GM19043 (cell line): ENCODE measurements around the gene KRTAP1-5.
"Not testable (repeated sequence)": the region's sequence is repeated elsewhere in the genome, so short reads cannot be mapped to it uniquely, and the experiment has no call there.

ENCODE experiments used
- ATAC-seq: cut with Tn5 transposase; IDR thresholded peaks from one replicate; pipeline ENCODE4 v1.9.1; 2021; ENCODE audit warnings: low read depth; ENCODE audit not compliant: unreplicated experiment

The KRTAP1-5 gene

DNA sequence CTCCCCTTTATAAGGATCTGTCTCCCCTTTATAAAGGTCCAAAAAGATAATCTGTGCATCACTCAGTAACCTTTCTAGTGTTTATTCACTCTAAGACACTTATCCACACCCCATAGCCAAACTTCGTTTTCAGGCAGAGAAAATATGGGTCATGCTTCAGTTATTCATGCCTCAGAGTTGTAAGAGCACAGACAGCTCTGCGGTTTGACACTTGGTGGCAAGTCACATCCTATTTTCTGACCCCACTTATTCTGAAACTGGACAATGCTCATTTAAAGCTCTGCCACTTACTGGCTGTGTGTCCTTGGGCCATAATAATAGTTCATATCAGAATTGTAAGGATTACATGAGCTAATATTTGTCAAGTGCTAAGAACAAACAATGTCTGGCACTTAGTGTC lies 22.1 kb upstream of the KRTAP1-5 start:
- no peak for ATAC-seq

DNA sequence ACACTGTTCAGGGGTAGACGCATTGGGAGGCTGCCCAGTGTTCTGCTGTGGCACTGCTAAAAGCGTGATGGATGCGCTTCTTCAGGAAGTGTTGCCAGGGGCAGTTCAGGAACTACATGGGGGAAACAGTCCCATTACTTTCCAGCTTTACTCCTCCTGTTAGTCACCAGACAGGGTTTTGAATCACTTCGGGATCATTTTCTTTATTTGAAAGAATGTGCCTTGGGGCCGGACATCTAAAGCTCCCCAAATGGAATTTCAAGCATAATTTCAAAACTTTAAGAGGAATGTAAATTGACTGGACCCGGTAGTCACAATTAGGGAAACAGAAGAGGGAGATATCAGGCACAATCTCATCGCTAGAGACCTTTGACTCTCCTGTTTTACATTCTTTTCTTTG lies 21.4 kb upstream of the KRTAP1-5 start:
- ATAC-seq = no peak

DNA sequence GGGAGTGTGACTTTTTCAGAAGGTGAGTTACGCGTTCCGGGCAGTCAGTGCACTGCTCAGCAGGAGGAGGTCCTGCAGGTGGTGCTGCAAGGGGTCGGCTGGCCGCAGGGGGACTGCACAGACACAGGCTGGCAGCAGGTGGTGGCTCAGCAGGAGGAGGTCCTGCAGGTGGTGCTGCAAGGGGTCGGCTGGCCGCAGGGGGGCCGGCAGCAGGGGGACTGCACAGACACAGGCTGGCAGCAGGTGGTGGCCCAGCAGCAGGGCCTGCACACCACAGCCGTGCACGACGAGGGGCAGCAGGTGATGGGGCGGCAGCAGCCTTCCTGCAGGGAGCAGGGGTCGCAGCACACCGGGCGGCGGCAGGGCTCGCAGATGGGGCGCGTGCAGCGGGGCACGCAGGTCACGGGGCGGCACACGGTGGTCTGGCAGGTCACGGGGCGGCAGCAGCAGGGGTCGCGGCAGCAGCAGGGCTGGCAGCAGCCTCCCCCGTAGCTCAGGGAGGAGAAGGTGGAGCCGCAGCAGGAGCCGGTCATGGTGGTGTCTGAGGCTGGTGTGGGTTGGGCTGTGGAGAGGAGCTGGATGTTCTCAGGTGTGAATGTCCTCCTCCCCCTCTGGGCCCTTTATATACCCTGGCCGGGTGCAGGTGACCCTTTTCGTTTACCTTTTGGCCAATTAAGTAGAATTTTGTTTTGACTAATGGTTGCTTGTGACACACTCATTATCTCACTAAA lies 19.9 kb upstream of the KRTAP1-5 start, which contains the start of gene KRTAP2-1:
Gene KRTAP2-1, minus strand, starts transcription at position 582 of the 731 bp plus-strand sequence. Its CDS starts 49 bp downstream, at position 533.
- ATAC-seq = not testable (repeated sequence)

DNA sequence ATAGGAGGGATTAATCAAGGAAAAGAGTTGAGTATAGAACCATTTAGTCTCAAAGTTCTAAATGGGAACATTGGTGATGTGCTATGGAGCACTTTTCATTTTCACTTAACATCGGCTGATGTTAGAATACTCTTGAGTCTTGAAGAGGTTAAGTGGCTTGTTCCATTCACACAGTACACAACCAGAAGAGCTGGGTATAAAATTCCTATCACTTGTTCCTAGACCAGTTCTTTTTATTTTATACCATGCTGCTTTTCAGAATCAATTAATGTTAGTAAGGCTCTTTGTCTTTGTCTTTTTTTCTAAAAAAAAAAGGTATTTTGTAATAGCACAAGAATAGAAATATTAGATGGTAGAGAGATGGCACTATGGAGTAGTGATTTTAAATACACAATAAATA lies 15.9 kb upstream of the KRTAP1-5 start:
- no peak for ATAC-seq

DNA sequence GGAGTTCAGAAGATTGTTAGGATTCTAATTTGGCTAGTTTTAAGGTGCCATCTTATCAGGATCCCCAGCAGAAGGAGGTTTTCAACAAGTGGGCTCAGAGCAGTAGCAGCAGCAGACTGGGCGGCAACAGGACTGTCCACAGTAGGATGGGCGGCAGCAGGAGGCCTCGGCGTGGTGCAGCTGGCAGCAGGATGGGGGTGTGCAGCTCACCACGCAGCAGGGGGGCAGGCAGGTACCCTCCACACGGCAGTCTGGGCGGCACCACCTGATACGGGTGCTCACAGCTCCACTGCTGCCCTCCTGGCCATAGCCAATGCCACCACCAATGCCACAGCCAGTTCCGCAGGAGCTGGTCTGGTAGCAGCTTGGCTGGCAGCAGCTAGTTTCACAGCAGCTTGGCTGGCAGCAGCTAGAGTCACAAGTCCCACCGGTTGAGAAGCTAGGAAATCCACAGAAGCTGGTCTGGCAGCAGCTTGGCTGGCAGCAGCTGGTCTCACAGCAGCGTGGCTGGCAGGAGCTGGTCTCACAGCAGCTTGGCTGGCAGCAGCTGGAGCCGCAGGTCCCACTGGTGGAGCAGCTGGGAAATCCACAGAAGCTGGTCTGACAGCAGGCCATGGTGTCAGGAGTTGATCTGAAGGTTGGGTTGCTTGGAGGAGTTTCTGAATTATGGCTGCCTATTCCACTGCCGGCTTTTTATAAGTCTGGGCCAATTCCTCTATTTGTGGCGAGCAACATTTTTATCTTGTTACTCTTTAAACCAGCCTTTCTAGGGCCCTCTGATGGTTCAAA lies 14.0 kb upstream of the KRTAP1-5 start, which contains the start of gene KRTAP1-1:
Gene KRTAP1-1, minus strand, starts transcription at position 668 of the 789 bp plus-strand sequence. Its CDS starts 53 bp downstream, at position 615.
- ATAC-seq = not testable (repeated sequence)

DNA sequence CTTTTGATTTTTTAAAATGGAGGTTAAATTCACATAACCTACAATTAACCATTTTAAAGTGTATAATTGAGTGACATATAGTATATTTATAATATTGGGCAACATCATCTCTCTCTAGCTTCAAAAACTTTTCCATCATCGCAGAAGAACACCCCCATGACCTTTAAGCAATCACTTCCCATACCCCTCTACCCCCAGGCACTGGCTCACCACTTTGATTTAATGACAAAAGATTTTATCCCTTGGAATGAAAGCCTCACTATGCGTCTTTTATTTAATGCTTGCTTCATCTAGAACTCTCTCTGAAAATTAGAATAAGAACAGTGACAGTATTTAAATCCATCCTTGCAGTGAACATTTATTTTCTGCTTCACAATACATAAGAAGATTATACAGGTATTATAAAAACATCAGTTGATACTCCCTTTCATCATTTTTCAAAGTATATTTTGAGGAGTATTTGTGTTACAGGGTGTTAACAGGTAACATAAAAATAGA lies 10.9 kb upstream of the KRTAP1-5 start:
- no peak for ATAC-seq

DNA sequence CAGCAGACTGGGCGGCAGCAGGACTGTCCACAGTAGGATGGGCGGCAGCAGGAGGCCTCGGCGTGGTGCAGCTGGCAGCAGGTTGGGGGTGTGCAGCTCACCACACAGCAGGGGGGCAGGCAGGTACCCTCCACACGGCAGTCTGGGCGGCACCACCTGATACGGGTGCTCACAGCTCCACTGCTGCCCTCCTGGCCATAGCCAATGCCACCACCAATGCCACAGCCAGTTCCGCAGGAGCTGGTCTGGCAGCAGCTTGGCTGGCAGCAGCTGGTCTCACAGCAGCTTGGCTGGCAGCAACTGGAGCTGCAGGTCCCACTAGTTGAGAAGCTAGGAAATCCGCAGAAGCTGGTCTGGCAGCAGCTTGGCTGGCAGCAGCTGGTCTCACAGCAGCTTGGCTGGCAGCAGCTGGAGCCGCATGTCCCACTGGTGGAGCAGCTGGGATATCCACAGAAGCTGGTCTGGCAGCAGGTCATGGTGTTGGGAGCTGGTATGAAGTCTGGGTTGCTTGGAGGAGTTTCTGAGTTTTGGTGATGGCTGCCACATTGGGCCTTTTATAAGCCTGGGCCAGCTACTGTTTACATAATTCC lies 7.4 kb upstream of the KRTAP1-5 start, which contains the start of gene KRTAP1-3:
Gene KRTAP1-3, minus strand, starts transcription at position 529 of the 590 bp plus-strand sequence. Its CDS starts 53 bp downstream, at position 476.
- ATAC-seq = not testable (repeated sequence)

DNA sequence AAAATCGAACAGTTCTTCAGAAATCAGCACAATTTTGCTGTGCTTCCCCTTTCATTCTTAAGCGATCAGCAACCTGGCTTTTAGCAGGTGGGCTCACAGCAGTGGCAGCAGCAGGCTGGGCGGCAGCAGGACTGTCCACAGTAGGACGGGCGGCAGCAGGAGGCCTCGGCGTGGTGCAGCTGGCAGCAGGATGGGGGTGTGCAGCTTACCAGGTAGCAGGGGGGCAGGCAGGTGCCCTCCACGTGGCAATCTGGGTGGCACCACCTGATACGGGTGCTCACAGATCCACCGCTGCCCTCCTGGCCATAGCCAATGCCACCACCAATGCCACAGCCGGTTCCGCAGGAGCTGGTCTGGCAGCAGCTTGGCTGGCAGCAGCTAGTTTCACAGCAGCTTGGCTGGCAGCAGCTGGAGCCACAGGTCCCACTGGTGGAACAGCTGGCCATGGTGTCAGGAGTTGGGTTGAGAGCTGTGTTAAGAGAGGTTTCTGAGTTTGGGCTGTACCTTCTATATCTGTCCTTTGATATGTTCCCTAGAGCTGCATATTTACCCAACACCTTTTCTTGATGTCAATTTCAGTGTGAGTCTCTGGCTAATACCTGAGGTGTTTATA lies 2.7 kb upstream of the KRTAP1-5 start, which contains the start of gene KRTAP1-4:
Gene KRTAP1-4, minus strand, starts transcription at position 563 of the 613 bp plus-strand sequence. Its CDS starts 117 bp downstream, at position 446.
- no peak for ATAC-seq

DNA sequence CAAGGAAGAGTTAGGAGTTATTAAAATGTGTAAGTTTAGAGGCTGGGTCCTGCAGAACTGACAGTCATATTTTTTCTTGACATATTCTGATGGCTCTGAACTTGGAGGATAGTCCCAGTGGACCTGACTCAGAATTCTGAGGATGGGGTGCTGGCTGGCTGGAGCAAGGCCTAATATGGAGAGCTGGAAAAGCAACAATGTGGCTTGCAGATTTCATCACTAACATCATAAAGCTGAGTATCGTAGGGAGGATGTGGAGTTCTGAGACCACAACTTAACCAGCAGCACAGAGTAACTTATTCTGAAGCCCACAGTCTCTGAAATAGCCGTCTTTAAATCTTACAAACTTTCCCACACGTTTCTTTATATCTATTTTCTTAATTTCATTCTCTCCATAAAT lies 2.3 kb downstream of the KRTAP1-5 start:
- ATAC-seq = no peak

DNA sequence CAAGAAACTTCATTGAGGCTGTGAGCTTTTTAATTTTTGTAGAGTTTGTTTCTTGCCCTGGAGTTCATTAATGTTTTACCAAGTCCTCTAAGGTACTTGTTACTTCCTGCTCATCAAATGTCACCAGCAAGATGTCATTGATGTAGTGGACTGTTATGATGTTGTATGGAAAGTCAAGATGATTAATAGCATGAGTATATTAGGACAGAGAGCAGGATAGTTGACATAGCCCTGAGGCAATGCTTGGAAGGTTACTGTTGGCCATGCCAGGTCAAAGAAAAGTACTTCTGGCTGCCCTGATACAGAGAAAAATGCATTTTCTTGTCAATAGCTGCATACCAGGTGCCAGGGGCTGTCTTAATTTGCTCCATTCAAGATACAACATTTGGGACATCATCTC lies 6.7 kb downstream of the KRTAP1-5 start:
- ATAC-seq = no peak

DNA sequence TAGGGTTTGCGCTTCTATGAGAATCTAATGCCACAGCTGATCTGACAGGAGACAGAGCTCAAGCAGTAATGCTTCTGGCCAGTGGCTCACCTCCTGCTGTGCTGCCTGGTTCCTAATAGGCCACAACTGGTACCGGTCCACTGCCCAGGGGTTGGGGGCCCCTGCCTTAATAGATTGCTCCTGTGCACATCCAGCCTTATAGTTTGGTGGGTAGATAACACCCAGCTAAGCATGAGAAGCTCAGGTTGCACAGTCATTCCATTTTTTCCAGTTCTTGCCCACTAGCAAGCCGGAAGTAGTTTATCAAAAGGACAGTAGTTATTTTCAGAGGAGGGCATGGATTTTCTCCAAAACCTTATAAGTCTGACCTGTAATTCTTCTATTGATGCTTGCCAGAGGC lies 7.6 kb downstream of the KRTAP1-5 start:
- ATAC-seq = no peak

DNA sequence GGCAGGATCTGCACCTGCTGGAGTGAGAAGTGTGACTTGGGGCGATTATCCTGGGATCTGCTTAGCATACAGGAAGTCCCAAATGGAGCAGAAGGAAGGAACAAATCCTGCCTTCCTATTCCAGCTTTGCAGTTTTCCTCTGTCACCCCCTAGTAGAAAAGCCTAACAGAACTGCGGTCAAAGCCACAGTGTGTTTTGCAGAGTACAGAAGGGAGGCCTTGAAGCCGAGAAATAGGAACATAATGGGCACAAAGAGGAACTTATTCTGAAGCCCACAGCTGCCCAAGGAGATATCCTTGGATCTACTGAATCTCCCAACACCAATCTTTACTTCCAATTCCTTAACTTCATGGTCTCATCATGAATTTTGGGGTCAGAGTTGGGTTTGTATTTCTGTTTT lies 8.5 kb downstream of the KRTAP1-5 start:
- no peak for ATAC-seq

DNA sequence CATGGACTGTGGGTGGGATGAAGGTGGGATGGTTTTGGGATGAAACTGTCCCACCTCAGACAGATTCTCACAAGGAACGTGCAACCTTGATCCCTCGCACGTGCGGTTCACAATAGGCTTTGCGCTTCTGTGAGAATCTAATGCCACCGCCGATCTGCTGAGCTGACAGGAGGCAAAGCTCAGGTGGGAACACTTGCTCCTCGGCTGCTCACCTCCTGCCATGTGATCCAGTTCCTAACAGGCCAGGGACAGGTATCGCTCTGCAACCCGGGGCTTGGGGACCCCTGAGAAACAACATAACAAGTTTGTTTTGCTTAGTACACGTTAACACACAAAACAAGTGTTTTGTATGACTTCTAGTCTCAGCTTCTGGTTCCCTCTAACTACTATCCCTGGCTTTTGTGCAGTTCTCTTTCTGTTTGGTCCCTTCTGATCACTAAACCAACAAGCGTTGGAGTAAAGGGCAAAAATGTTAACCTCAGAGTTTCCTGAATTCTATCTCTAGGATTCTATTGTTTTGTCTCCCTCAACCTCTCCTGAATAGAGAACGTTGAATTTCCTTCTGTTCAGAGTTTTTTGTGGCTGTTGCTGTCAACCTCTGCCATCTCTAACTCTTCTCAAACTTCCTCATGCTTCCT lies 10.3 kb downstream of the KRTAP1-5 start:
- no peak for ATAC-seq

DNA sequence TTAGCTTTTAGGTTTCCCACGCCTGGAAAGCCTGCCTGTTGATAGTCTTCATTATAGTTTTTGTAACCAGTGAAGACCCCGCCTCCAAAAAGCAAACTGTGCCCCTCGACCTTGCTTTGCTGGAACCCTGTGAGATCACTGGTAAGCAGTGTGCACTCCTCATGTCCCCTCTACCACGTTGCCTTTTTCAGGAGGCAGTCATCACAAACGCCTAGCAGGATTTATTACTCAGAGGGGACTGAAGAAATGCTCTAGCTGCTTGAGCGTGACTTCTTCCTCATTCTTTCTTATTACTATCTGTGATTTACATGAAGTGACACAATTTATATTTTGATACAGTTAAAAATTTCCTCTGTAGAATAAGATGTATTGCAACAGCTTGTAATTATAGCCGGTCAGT lies 11.6 kb downstream of the KRTAP1-5 start:
- no peak for ATAC-seq

DNA sequence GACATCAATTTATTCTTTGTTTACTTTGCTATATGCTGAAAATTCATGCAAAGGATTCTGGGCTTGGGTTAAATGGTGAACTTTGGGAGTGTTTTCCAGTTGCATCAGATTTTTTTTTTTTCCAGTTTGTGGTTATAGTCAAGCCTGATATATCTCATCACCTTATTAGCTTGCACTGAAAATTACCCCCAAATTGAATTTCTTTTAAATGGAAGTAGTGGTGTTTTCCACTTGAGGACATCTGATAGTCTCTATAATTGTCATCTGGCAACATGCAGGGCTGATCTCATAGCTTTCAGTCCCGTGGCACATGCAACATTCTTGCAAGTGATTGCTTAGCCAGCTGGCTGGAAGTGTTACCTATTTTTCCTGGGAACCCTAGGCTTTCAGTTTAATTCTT lies 13.4 kb downstream of the KRTAP1-5 start:
- ATAC-seq = no peak

DNA sequence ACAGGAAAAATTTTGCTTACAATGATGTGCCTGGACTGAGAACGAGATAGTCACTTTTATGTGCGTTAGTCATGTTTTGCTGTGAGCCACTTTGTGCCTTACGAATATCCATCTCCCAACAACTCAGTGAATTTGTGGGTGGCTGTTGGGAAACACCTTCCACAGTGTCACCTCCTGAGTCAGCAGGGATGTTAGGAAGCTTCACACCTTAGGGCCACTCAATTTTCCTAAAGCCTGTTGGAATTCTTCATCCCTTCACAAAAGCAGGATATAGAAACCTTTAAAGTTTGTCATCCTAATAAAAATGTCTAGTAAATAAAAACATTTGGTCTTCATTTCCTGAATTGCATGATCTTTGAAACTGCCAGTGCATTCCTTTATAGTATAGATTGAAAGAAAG lies 13.8 kb downstream of the KRTAP1-5 start:
- ATAC-seq = no peak

DNA sequence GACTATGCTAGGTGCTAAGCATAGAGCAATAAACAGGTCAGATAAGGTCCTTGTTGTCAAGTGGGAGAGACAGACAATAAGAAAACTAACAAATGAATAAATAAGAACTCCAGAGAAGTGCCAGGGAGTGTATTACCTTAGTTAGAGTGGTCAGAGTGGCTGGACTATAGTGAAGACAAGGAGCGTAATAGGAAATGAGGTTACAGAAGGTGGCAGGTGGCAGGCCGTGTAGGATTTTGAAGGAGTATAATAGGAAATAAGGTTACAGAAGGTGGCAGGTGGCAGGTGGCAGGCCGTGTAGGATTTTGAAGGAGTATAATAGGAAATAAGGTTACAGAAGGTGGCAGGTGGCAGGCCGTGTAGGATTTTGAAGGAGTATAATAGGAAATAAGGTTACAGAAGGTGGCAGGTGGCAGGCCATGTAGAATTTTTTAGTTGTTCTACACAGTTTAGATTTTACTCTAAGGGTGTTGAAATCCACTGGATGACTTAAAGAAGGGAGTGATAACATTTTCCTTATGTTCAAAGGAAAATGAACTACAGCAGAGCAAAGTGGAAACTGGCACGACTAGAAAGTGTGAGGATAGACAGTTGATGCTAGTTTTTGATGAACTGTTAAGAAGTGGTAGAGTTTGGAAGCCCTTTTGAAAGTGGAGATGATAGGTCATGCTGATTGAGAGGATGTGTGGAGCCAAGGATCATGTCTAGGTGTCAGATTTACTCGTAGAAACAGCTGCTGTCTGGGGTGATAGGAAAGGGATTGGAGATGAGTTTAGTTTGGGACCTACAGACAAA lies 14.5 kb downstream of the KRTAP1-5 start:
- no peak for ATAC-seq

DNA sequence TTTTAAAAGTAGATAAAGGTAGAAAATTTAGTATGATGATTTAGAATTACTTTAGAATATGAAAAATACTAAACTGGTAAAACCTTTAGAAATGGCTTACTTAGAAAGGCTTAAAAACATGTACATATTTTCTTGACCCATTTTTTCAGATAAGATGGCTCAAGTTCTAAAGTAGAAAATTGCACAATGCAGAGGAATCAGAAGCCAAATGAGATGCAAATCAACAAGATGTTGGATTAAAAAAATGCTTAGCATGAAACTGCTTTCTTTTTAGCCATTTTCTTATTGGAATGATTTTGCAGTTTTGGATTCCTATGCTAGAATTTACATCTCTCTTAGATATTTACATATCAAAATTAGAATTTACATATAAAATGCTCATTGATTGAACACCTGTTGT lies 16.6 kb downstream of the KRTAP1-5 start:
- ATAC-seq = no peak

DNA sequence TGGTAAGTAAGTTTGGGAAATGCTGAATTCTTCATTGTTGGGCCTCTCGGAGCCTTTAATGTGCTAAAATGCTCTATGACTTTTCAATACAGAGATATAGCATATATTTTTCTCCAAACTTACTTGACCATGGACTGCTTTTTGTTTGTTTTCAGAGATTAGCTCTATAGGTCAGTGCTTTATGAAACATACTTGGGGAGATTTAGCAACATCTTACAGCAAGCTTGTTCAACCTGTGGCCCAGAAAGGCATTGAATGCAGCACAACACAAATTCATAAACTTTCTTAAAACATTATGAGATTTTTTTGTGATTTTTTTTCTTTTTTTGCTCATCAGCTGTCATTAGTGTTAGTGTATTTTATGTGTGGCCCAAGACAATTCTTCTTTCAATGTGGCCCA lies 17.1 kb downstream of the KRTAP1-5 start:
- ATAC-seq = no peak
